Right ventricle myocardium superior (tissue), 1 donor: ENCODE measurements around the gene REEP3. TPM values are rescaled to one million over a fixed set of nuclear protein-coding genes. Genes with fewer than 3 reads are reported as not detected.

Experiments
- ATAC-seq: fragments of 200-7000 bp; cut with Tn5 transposase; one replicate; pipeline ENCODE4 v1.9.1; 2020; ENCODE audit warnings: mild to moderate bottlenecking; ENCODE audit not compliant: poor library complexity
- DNase-seq: peaks from one replicate; pipeline ENCODE4 v3.0.0-alpha.2; 2020
- intact Hi-C: fragments of 100-400 bp; cut with DNase I; formaldehyde crosslinking; loops from one replicate; pipeline ENCODE4 v1.11.2; 2022
- total RNA-seq: library from RNA; stranded (reverse); fragmentation: NEBNext Ultra II Directional; extraction: Animal tissue kit (Norgen Biotek cat#: 25700); gene quantifications from one replicate; pipeline ENCODE4 v1.2.1, GENCODE V29; 2021
- donor health status: DM: no; HTN: yes; CAD: no; lungs with severe emphysema.

Gene REEP3
- total RNA-seq, 1 donor from 2014 or later = 14.0 TPM

DNA sequence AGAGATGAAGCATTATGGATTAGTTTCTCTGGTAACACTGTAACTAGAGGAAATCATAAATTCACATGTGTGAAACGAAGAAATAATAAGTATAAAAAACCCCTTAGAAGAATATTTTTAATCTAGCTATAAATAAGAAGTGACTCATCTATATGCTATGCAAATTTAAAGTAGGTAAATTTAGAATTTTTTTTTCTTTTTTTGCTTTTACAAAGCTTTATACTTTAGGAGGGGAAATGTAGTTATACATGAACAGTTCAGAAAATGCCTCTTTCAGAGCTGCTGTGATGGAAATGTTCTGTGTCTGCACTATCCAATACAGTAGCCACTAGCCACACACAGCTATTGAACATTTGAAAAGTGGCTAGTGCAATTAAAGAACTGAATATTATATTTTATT is 87.3 kb downstream of the REEP3 start:
- DNase-seq (no peak), ATAC-seq (no peak)
- intact Hi-C loops = no loop called here

DNA sequence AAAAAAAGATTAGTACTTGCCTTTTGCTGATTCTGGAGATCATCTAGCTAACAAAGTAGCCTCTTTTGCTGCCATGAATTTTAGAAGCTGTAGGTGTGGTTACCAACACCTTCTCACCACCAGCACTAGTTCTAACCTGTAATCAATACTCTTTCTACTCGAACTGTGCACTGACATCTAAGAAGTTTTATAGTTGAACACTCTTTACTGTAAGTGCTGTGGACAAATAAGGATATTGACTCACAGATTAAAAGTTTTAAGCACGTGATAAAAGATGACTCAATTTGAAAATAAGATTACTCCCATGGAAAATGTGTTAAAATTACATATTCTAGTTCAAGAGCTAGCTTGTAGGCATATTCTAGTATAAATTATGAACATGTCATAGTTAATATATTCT is 89.9 kb downstream of the REEP3 start:
- DNase-seq = no peak
- no peak for ATAC-seq
- intact Hi-C loops = no loop called here

GRCh38 chr10:63614371-63614891 is 93.2 kb downstream of the REEP3 start:
- intact Hi-C loops = no loop called here
- peak; percentile 71 for ATAC-seq
- no peak for DNase-seq

GRCh38 chr10:63618552-63618951 is 97.4 kb downstream of the REEP3 start:
- DNase-seq (no peak), ATAC-seq (no peak)
- intact Hi-C loops = no loop called here

- DNase-seq = no peak
- intact Hi-C loops = no loop called here
- ATAC-seq = no peak
These were observed 98.2 kb downstream of the REEP3 start for GRCh38 chr10:63619426-63619825.

DNA sequence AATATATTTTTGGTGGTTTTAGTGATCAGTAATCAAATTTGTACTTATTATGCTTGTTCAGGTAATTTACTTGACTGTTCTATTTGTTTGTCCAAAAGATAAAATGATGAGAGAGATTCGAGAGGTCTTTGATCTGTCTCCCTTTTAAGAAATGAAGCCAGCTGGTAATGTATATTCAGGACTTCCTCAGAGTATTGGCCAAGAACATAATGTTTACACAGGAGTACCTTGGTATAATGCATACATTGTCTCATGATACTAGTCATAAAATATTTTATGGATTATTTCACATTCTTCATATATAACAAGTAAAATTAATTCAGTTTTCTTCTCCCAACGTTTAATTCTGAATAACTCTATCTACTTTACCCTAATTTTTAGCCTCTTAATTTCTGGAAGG is 100.9 kb downstream of the REEP3 start:
- ATAC-seq = no peak
- intact Hi-C loops = no loop called here
- DNase-seq = no peak

DNA sequence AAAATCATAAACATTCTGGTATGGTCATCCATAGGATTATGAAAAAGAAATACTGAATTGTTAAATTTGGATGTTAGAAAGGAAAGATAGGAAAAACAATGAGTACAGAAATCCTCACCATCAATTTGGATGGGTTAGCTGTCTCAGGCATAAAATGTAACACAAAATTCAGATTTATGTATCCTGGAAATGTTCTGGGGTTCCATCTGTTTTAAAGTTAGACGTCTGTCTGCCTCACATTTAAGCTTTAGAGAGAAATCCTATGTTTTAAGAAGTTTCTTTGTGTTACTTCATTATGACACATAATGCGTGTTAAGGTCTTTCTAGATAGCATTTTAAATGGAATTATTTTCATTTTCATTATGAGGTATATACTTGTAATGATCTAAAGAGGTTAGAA is 103.5 kb downstream of the REEP3 start:
- ATAC-seq (no peak), DNase-seq (no peak)
- intact Hi-C loops = loop anchor here (5.0 kb wide), 1 partner anchor 102 kb away; the partner anchor contains the start of gene REEP3

DNA sequence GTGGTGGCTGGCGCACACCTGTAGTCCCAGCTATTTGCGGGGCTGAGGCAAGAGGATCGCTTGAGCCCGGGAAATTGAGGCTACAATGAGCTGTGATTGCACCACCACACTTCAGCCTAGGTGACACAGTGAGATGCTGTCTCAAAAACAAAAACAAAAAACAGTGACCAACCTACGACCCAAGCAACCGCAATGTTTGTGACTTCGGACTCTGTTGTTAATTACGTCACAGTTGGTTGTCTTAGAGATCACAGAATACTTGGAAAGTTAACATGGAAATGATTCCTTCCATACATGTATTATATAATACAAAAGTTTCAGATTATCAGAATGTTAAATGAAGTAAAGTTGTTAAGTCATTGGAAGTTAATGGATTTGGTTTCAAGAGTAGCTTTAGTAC is 106.2 kb downstream of the REEP3 start:
- DNase-seq (no peak), ATAC-seq (no peak)
- intact Hi-C loops = loop anchor here (5.0 kb wide), 1 partner anchor 105 kb away; the partner anchor contains the start of gene REEP3

DNA sequence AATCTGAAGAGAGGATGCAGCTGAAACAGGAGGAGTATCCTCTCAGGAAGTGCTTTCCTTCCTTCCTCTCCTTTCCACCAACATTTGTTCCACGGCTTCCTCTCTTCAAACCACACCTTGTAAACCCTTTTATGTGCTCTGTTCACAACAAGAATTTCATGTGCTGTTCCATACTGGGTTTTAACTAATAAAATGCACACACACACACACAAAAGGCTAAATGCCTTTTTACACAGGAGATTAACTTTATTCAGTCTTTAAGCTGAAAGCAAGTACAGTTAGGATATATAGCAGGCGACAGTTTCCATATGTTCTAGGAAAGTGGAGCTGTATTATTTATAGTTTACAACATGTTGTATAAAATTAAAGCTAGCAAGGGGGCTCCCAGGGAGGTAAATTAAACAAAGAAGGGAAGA is 106.7 kb downstream of the REEP3 start:
- ATAC-seq (no peak), DNase-seq (no peak)
- intact Hi-C loops = loop anchor here (5.0 kb wide), 1 partner anchor 106 kb away; the partner anchor contains the start of gene REEP3

DNA sequence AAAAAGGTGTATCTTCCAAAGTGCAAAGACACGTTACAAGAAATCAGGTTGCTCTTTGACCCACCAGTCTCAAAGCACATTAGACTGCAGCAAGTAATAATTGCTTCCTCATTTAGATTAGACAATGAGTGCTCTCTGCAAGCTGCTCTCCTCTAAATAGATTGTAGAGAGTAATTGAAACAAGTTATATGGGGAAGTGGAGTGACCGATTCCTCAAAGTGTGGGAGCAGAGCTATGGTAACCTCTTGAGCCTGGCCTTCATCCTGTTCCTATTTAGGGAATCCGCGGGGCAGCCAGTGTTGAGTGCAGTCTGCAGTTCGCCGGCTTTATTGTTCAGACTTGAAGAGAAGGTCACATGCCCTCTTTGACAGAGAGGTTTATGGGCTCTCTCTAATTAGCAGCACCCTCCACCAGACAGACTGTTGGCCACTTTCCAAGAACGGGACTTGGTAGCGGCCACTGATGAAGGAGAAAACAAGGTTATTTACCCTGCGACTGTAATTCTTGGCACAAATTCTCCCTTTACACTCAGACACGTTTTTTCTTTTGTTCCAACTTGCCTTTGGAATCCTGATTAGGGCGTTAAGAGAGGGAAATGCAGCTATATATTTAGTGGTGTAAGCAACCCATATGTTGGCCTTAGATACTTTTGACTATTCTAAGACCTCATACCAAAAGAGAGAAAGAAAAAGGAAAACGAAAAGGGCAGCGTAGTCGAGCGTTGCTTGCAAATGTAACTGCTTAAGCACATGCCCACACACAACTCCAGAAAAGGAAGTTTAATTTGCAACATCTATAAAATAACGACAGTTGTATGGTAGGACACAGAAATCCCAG is 107.5 kb downstream of the REEP3 start:
- intact Hi-C loops = loop anchor here (5.0 kb wide), 1 partner anchor 106 kb away; the partner anchor contains the start of gene REEP3
- ATAC-seq = peak; percentile 54
- peak; percentile 77 for DNase-seq

- intact Hi-C loops = loop anchor here (5.0 kb wide), 2 partner anchors 83 to 107 kb away; partner anchors contain the start of gene REEP3
- ATAC-seq (peak; percentile 82), DNase-seq (peak; percentile 97)
These were observed 108.3 kb downstream of the REEP3 start for GRCh38 chr10:63629363-63630084.

GRCh38 chr10:63630085-63630930 is 109.1 kb downstream of the REEP3 start:
- ATAC-seq (peak; percentile 81), DNase-seq (peak; percentile 93)
- intact Hi-C loops = loop anchor here (5.0 kb wide), 1 partner anchor 82 kb away; no protein-coding TSS in a partner anchor

- ATAC-seq = no peak
- intact Hi-C loops = loop anchor here (5.0 kb wide), 1 partner anchor 81 kb away; no protein-coding TSS in a partner anchor
- DNase-seq = no peak
These were observed 109.9 kb downstream of the REEP3 start for GRCh38 chr10:63630931-63631680.

GRCh38 chr10:63631991-63632390 is 110.8 kb downstream of the REEP3 start:
- ATAC-seq = no peak
- DNase-seq = no peak
- intact Hi-C loops = loop anchor here (5.0 kb wide), 1 partner anchor 80 kb away; no protein-coding TSS in a partner anchor

DNA sequence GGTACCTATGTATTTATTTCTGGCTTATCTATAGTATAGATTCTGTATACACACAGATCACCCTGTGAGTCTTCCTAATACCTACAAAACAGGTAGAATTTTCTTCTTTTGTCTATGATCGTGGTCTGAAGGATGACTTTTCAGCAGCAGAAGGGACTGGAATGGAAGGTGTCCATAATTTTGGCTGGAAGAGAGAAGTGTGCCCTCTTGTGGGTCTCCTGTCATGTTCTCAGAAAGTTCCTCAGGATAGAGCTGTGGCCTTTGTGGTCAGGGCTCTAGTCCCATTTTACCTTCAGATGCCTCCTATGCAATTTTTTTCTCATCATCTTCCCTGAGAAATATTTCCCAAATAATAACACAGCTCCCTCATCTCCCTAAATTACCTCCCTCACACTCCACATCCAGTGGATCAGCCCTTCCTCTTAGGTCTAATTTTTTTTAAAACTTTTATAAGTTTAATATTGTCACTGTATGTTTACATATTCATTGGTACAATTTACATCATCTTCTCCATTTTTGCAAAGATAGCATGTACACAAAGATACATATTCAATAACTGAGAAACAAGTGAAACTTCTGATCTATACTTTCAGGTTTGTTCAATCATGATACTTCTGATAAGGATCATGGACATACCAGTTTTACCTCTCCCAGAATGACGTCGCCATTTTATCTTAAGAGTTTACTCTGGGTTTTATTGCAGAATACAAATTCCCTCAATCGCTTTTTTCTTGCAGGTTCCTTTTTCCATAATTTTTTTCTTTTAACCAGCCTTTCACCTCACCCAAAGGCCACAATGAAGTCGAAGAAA is 112.7 kb downstream of the REEP3 start:
- ATAC-seq = no peak
- DNase-seq = no peak
- intact Hi-C loops = loop anchor here (5.0 kb wide), 1 partner anchor 78 kb away; no protein-coding TSS in a partner anchor

DNA sequence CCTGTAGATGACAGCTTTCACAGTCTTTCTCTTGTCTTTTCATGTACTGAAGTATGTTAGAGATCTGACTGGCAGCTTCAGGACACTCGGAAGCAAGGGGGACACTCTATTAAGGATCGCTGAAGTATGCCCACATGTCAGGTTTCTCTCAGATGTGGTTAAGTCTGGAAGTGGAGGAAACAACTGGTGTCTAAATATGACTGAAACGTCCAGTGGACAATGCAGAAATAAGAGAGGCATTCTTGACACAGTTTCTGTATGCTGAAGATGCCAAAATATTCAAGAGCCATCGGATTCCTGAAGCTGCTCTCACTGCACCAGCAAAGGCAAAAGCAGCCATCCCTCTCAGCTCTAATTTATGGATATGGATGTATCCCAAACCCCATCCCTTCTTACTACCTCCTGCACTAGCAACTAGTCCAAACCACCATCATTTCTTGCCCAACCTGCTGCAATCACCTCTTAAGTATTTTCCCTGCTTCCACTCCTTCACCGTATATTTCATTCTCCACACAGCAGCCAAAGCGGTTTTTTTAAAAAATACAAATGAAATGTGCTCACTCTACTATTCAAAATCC is 113.4 kb downstream of the REEP3 start:
- ATAC-seq (no peak), DNase-seq (no peak)
- intact Hi-C loops = loop anchor here (5.0 kb wide), 1 partner anchor 78 kb away; no protein-coding TSS in a partner anchor
